B cell (primary cell): ENCODE data around the gene SLC25A13. TPM values are rescaled to one million over a fixed set of nuclear protein-coding genes. Genes with fewer than 3 reads are reported as not detected.

Experiments used
- ATAC-seq: fragments of 200-7000 bp; cut with Tn5 transposase; one replicate; pipeline ENCODE4 v1.10.0; 2021; ENCODE audit warnings: low read depth, mild to moderate bottlenecking, moderate number of reproducible peaks, moderate library complexity
- CTCF ChIA-PET: fragments of 350-600 bp; sonication (Branson Sonifier 250); formaldehyde crosslinking; loops from one replicate; lab custom pipeline; 2021; ENCODE audit warnings: antibody characterized with exemption, inconsistent platforms; lab: Charles Lee
- POLR2A ChIA-PET: fragments of 350-600 bp; sonication (Branson Sonifier 250); formaldehyde crosslinking; loops from one replicate; lab custom pipeline; 2021; ENCODE audit warnings: antibody characterized with exemption; lab: Charles Lee
- DNase-seq: peaks from one replicate; pipeline ENCODE4 v3.0.0; 2013
- H2AFZ ChIP-seq: 2 replicates; pipeline ENCODE4 v1.6.1; 2012; ENCODE audit warnings: mild to moderate bottlenecking, low read depth, low read length; ENCODE audit not compliant: insufficient read depth, poor library complexity, severe bottlenecking
- H3K27ac ChIP-seq, 2 donors: 1 replicate in 1 of 2; 2 replicates in 1 of 2; pipeline ENCODE4 v1.5.1; 2012 to 2013; ENCODE audit warnings: low read length in 2 of 2, mild to moderate bottlenecking in 2 of 2, moderate library complexity in 1 of 2
- H3K27me3 ChIP-seq, 4 experiments: fragments of 200-600 bp in 1 of 4; sonication (generic) in 1 of 4; replicated peaks in 1 of 4; 1 replicate in 2 of 4; 2 replicates in 2 of 4; pipeline versions ENCODE4 v1.6.1 to v1.7.0; 2013 to 2016; ENCODE audit warnings: low read length in 3 of 4, mild to moderate bottlenecking in 2 of 4, mixed read lengths in 1 of 4, moderate library complexity in 1 of 4; ENCODE audit not compliant: insufficient read depth in 4 of 4, control insufficient read depth in 3 of 4; ENCODE audit errors: control extremely low read depth in 1 of 4
- H3K36me3 ChIP-seq, 2 experiments: replicated peaks in 1 of 2; 1 replicate in 1 of 2; 2 replicates in 1 of 2; pipeline versions ENCODE4 v1.6.1 to v1.7.1; 2013; ENCODE audit warnings: low read length in 1 of 2; ENCODE audit not compliant: insufficient read depth in 2 of 2, control insufficient read depth in 1 of 2; ENCODE audit errors: control extremely low read depth in 1 of 2, extremely low read depth in 1 of 2
- H3K4me1 ChIP-seq, 2 donors: fragments of 200-600 bp in 1 of 2; sonication (generic) in 1 of 2; 1 replicate in 1 of 2; 2 replicates in 1 of 2; pipeline versions ENCODE4 v1.5.1 to v1.6.1; 2013 to 2017; ENCODE audit warnings: low read length in 2 of 2; ENCODE audit not compliant: control insufficient read depth in 2 of 2, insufficient read depth in 2 of 2
- H3K4me2 ChIP-seq: replicated peaks from 2 replicates; pipeline ENCODE3; 2012; ENCODE audit warnings: mild to moderate bottlenecking, low read depth, low read length; ENCODE audit not compliant: poor library complexity, severe bottlenecking
- H3K4me3 ChIP-seq, 5 experiments: fragments of 200-600 bp in 1 of 5; sonication (generic) in 1 of 5; 1 replicate in 3 of 5; 2 replicates in 2 of 5; pipeline versions ENCODE4 v1.5.1 to v1.7.0; 2011 to 2016; ENCODE audit warnings: low read length in 4 of 5, mild to moderate bottlenecking in 4 of 5, low read depth in 2 of 5, control low read depth in 1 of 5, moderate library complexity in 1 of 5; ENCODE audit not compliant: insufficient read depth in 1 of 5; ENCODE audit errors: control extremely low read depth in 1 of 5, extremely low read depth in 1 of 5
- H3K79me2 ChIP-seq: fragments of 200-600 bp; sonication (generic); one replicate; pipeline ENCODE4 v1.6.0; 2016; ENCODE audit warnings: low read length; ENCODE audit not compliant: control insufficient read depth, insufficient read depth
- H3K9ac ChIP-seq: fragments of 200-600 bp; sonication (generic); 2 replicates; pipeline ENCODE4 v1.6.1; 2017; ENCODE audit warnings: mild to moderate bottlenecking, low read length, moderate library complexity
- H3K9me3 ChIP-seq, 3 donors: one replicate each; pipeline versions ENCODE4 v1.6.1 to v1.7.1; 2013; ENCODE audit warnings: low read length in 2 of 3; ENCODE audit not compliant: control insufficient read depth in 2 of 3, insufficient read depth in 1 of 3; ENCODE audit errors: control extremely low read depth in 1 of 3
- H4K20me1 ChIP-seq: 2 replicates; pipeline ENCODE4 v1.6.0; 2012; ENCODE audit warnings: mild to moderate bottlenecking, low read length; ENCODE audit not compliant: insufficient read depth, control insufficient read depth, poor library complexity, severe bottlenecking
- H3K27ac Mint-ChIP-seq: one replicate; pipeline ENCODE4 v1.8.0; 2021; ENCODE audit warnings: mixed read lengths
- H3K27me3 Mint-ChIP-seq: one replicate; pipeline ENCODE4 v1.8.0; 2021; ENCODE audit warnings: mixed read lengths
- H3K4me1 Mint-ChIP-seq: one replicate; pipeline ENCODE4 v1.8.0; 2021; ENCODE audit warnings: mixed read lengths
- H3K4me3 Mint-ChIP-seq: one replicate; pipeline ENCODE4 v1.8.0; 2021; ENCODE audit warnings: mixed read lengths
- H3K9me3 Mint-ChIP-seq: one replicate; pipeline ENCODE4 v1.8.0; 2022; ENCODE audit warnings: mixed read lengths; ENCODE audit not compliant: insufficient read depth
- EZH2 ChIP-seq: IDR thresholded peaks from 2 replicates; pipeline ENCODE4 v1.6.1; 2012; ENCODE audit warnings: borderline replicate concordance, low read depth, mild to moderate bottlenecking, moderate library complexity, low read length; ENCODE audit not compliant: insufficient read depth, poor library complexity, severe bottlenecking
- WGBS: methylation state at CpG from one replicate; pipeline ENCODE4 v1.1.5; 2013; ENCODE audit warnings: missing lambda C conversion rate; ENCODE audit not compliant: insufficient coverage; 5-methylcytosine and 5-hydroxymethylcytosine counted together
- intact Hi-C: fragments of 100-400 bp; cut with micrococcal nuclease; formaldehyde crosslinking; loops from one replicate; pipeline ENCODE4 v1.10.0; 2022
- polyA plus RNA-seq: library from polyadenylated mRNA; depleted of rRNA; stranded (reverse); fragments of >200 nt; gene quantifications from 2 replicates; pipeline ENCODE4 v1.2.3, GENCODE V29; 2012
- total RNA-seq, 2 donors: library from RNA; stranded (reverse); fragments of 120-200 nt in 1 of 2; gene quantifications; 1 replicate in 1 of 2; 2 replicates in 1 of 2; pipeline versions ENCODE4 v1.2.3 to v1.2.4, GENCODE V29; 2013 to 2022
- TF ChIP-seq, protein P1 (sequence below): fragments of 200-600 bp; IDR thresholded peaks from one replicate; pipeline ENCODE4 v1.8.0; 2022; ENCODE audit warnings: antibody characterized with exemption, mild to moderate bottlenecking

The SLC25A13 gene
- total and polyA plus RNA-seq, 2 donors (not counting 1 experiment from before 2014, with no cell fraction given) = 12.5 to 30.9 TPM

DNA sequence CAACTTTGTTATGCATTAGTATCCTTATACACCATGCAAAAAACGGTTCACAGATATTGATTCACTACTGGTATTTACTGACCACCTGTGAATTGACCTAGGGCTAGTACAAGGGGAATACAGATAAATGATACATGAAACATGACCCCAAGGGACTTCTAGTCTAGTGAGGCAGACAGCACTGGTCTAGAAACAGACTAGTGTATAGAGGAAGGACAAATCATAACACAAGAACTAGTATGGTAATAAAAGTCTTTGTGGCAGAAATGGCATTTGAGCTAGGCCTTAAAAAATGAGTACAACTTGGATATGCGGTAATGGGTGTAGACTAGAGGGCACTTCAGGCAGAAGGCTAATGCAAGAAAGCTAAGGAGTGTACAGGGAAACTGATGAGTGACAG lies 86.6 kb downstream of the SLC25A13 start:
- Histone ChIP-seq H3K27me3 (no peaks in the 10 kb centered on the region), H3K9me3 (no peaks in the 10 kb centered on the region), H3K4me2 (no peak overlapping the region), H3K79me2 (peaks cover 3% of the 10 kb centered on the region), H3K9ac (no peak overlapping the region), H3K36me3 (peaks cover 0 to 6% of the 10 kb centered on the region in 2 experiments), H2AFZ (no peak overlapping the region), H3K27ac (no peak overlapping the region), H3K4me1 (no peaks in the 10 kb centered on the region), H3K4me3 (no peak overlapping the region), H4K20me1 (no peaks in the 10 kb centered on the region)
- Mint-ChIP-seq H3K9me3 (no peaks in the 10 kb centered on the region), H3K4me3 (no peak overlapping the region), H3K4me1 (peaks cover 3% of the 10 kb centered on the region), H3K27me3 (no peaks in the 10 kb centered on the region), H3K27ac (no peak overlapping the region)
- POLR2A ChIA-PET = no interaction called here
- 89% methylated on average over 1 of the region's 2 CpGs for WGBS
- CTCF ChIA-PET = interaction anchor here (0.8 kb wide), 1 partner anchor 11 kb away, joined by 3 read pairs; no protein-coding TSS in a partner anchor
- DNase-seq (no peak), ATAC-seq (no peak)
- intact Hi-C loops = no loop called here
- TF ChIP-seq, protein P1, sequence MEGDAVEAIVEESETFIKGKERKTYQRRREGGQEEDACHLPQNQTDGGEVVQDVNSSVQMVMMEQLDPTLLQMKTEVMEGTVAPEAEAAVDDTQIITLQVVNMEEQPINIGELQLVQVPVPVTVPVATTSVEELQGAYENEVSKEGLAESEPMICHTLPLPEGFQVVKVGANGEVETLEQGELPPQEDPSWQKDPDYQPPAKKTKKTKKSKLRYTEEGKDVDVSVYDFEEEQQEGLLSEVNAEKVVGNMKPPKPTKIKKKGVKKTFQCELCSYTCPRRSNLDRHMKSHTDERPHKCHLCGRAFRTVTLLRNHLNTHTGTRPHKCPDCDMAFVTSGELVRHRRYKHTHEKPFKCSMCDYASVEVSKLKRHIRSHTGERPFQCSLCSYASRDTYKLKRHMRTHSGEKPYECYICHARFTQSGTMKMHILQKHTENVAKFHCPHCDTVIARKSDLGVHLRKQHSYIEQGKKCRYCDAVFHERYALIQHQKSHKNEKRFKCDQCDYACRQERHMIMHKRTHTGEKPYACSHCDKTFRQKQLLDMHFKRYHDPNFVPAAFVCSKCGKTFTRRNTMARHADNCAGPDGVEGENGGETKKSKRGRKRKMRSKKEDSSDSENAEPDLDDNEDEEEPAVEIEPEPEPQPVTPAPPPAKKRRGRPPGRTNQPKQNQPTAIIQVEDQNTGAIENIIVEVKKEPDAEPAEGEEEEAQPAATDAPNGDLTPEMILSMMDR = no peak
- no peak for TF ChIP-seq EZH2

DNA sequence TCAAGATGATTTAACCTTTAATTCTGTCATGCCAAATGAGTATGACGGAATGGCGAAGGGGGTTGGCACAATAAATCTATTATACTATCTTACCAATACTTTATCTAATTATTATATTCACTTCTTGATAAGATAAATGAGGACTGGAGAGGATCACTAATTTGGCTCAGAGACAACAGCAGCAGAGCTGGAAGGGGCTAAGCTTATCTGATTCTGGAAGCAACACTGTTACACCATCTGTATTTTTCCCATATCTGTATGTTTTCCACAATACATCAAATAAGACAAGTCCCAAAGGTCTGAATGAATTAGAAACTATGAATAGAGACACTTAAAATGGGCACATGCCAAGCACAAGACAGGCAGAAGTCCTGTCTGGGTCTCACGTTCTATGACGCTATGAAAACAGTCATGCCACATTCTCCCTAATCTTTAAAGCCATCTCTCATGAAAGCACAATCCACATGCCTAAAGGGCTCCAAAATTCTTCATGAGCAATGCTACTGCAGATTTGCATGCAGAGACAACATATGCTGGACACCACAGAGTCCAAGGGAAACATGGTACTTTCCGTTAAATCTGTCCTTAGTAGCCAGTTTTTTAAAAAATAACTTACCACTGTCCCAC lies 88.3 kb downstream of the SLC25A13 start:
- no peak overlapping the region for H3K4me3 ChIP-seq
- no peak overlapping the region for H2AFZ ChIP-seq
- intact Hi-C loops = no loop called here
- H4K20me1 ChIP-seq = no peaks in the 10 kb centered on the region
- ChIA-PET CTCF (no interaction called here), POLR2A (no interaction called here)
- H3K27me3 ChIP-seq = no peaks in the 10 kb centered on the region
- H3K4me1 ChIP-seq = no peaks in the 10 kb centered on the region
- H3K9ac ChIP-seq = no peak overlapping the region
- no peak for TF ChIP-seq EZH2
- TF ChIP-seq, protein P1 = no peak
- Mint-ChIP-seq H3K27ac (no peak overlapping the region), H3K4me3 (no peak overlapping the region), H3K27me3 (no peaks in the 10 kb centered on the region), H3K4me1 (peaks cover 3% of the 10 kb centered on the region), H3K9me3 (no peaks in the 10 kb centered on the region)
- ATAC-seq (no peak), DNase-seq (no peak)
- peaks cover 0 to 11% (median 0%) of the 10 kb centered on the region in 3 donors for H3K9me3 ChIP-seq
- WGBS = 97% methylated on average over 2 of the region's 5 CpGs
- H3K4me2 ChIP-seq = no peak overlapping the region
- peaks cover 3% of the 10 kb centered on the region for H3K79me2 ChIP-seq
- no peak overlapping the region for H3K27ac ChIP-seq
- H3K36me3 ChIP-seq = peaks cover 6 to 8% of the 10 kb centered on the region in 2 experiments
